ENCODE data around the gene HMGCLL1. TPM values are rescaled to one million over a fixed set of nuclear protein-coding genes. Genes with fewer than 3 reads are reported as not detected.

The HMGCLL1 gene
- total RNA-seq, 4 donors from 2014 or later, result 0.25 to 0.58 TPM; not detected in 2

- intact Hi-C loops (cut with DNase I; ENCODE audit: low total_unique reads), result no loop called here
- no peak overlapping the region for H3K4me3 ChIP-seq (ENCODE audit: low read depth, poor library complexity, severe bottlenecking)
- no peak for DNase-seq (ENCODE audit: low spot score in 2 of 2)
- WGBS, 2 donors, result 38 to 46% methylated on average over 2 of the region's 2 CpGs
- TF ChIP-seq CTCF (IDR thresholded peaks at IDR 0.05) (no peak), POLR2A (IDR thresholded peaks at IDR 0.05) (no peak)
Observed at GRCh38 chr6:55594442-55594841, 15.4 kb upstream of the HMGCLL1 start.

- DNase-seq (ENCODE audit: low spot score in 2 of 2), result no peak
- intact Hi-C loops (cut with DNase I; ENCODE audit: low total_unique reads), result no loop called here
- TF ChIP-seq POLR2A (IDR thresholded peaks at IDR 0.05) (no peak), CTCF (IDR thresholded peaks at IDR 0.05) (no peak)
- H3K4me3 ChIP-seq (ENCODE audit: low read depth, poor library complexity, severe bottlenecking), result no peak overlapping the region
Observed at GRCh38 chr6:55584654-55585354, 5.8 kb upstream of the HMGCLL1 start.

GRCh38 chr6:55576811-55577210, 2.2 kb downstream of the HMGCLL1 start:
- no peak for TF ChIP-seq POLR2A (IDR thresholded peaks at IDR 0.05)
- TF ChIP-seq CTCF (IDR thresholded peaks at IDR 0.05), result no peak
- WGBS, 2 donors, result 66 to 73% methylated on average over 3 of the region's 3 CpGs
- no peak overlapping the region for H3K4me3 ChIP-seq (ENCODE audit: low read depth, poor library complexity, severe bottlenecking)
- no peak for DNase-seq (ENCODE audit: low spot score in 2 of 2)
- intact Hi-C loops (cut with DNase I; ENCODE audit: low total_unique reads), result no loop called here

- TF ChIP-seq CTCF (IDR thresholded peaks at IDR 0.05) (no peak), POLR2A (IDR thresholded peaks at IDR 0.05) (no peak)
- 83 to 89% methylated on average over 2 of the region's 2 CpGs for whole genome bisulfite sequencing, 2 donors
- DNase-seq (ENCODE audit: low spot score in 2 of 2), result no peak
- H3K4me3 ChIP-seq (ENCODE audit: low read depth, poor library complexity, severe bottlenecking), result no peak overlapping the region
- intact Hi-C loops (cut with DNase I; ENCODE audit: low total_unique reads), result no loop called here
Observed at GRCh38 chr6:55574556-55574955, 4.4 kb downstream of the HMGCLL1 start.

DNA sequence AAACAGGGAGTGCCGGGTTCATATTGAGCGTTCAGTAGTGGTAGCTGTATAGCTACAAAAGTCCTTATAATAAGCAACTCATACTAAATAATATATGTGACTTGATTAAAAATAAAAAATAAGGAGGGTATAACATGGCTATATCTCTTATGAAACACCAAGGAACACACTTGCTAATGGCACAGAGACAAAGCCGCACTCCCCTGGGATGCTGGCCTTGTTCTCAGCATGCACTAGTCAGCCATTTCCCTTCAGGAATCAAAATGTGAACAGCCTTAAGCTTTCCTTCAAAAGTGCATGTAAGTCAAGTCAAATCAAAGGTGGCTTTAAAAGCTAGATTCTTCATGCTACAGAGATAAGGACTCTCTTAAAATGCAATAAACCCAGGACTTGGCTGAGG, 9.4 kb downstream of the HMGCLL1 start:
- 96 to 97% methylated on average over 3 of the region's 3 CpGs for WGBS, 2 donors
- intact Hi-C loops (cut with DNase I; ENCODE audit: low total_unique reads), result no loop called here
- TF ChIP-seq POLR2A (IDR thresholded peaks at IDR 0.05) (no peak), CTCF (IDR thresholded peaks at IDR 0.05) (no peak)
- H3K4me3 ChIP-seq (ENCODE audit: low read depth, poor library complexity, severe bottlenecking), result no peak overlapping the region
- no peak for DNase-seq (ENCODE audit: low spot score in 2 of 2)

Measured in lower leg skin (tissue), 4 donors.